Neural cell (in vitro differentiated cells): ENCODE results near the gene TRUB1.

Source experiments
- CTCF ChIP-seq: fragments of 450-650 bp; IDR thresholded peaks from 2 replicates; pipeline ENCODE4 v1.5.1; 2014; ENCODE audit warnings: antibody characterized with exemption, mild to moderate bottlenecking, moderate library complexity; ENCODE audit not compliant: poor library complexity, severe bottlenecking
- EP300 ChIP-seq: fragments of 450-650 bp; conservative IDR thresholded peaks from 2 replicates; pipeline ENCODE4 v1.6.1; 2014; ENCODE audit warnings: antibody characterized with exemption, mild to moderate bottlenecking, moderate library complexity; ENCODE audit not compliant: poor library complexity, severe bottlenecking
- EZH2 ChIP-seq: fragments of 200-600, 300-800 bp; shearing (Covaris generic), sonication (generic); IDR thresholded peaks from 2 replicates; pipeline ENCODE4 v1.6.1; 2014; ENCODE audit warnings: antibody characterized with exemption, low read length, borderline replicate concordance, mild to moderate bottlenecking; ENCODE audit not compliant: insufficient read depth, poor library complexity, severe bottlenecking
- TAF1 ChIP-seq: IDR thresholded peaks from 2 replicates; pipeline ENCODE4 v1.6.1; 2012; ENCODE audit warnings: low read depth

DNA sequence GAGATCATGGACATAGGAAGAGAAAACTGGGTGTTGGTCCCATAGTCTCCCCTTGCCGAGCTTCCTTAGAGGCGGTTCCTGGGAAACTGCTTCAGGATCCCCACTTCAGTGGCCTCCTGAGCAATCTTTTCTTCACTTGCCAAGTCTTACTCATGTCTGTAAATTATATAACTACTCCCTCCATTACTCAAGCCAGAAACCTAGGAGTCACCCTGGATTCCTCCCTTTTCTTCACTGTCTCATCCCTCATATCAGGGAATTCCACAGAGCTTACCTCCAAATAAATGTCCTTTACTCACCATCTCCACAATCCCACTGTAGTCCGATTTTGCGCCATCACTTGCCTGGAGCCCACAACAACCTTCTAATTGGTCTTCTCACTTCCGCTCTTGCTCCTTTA is 29.1 kb upstream of the TRUB1 start:
- TF ChIP-seq CTCF (no peak), EP300 (no peak), TAF1 (no peak), EZH2 (no peak)
